PC-9 (cell line): Measurements from ENCODE around the gene GGTLC2. TPM values are rescaled to one million over a fixed set of nuclear protein-coding genes. Genes with fewer than 3 reads are reported as not detected.
"Not testable (repeated sequence)": the region's sequence is repeated elsewhere in the genome, so short reads cannot be mapped to it uniquely, and the experiment has no call there.

Source experiments
- BruUV-seq: library from RNA; stranded (reverse); fragments of 400-500 nt; replicated peaks from 2 replicates; lab custom pipeline; 2021; lab: Mats Ljungman, UMichigan
- CTCF ChIA-PET: fragments of 300-600 bp; sonication (Branson Sonifier 250); formaldehyde crosslinking; loops from one replicate; lab custom pipeline; 2022; ENCODE audit warnings: antibody characterized with exemption; lab: Charles Lee
- POLR2A ChIA-PET: fragments of 300-600 bp; sonication (Branson Sonifier 250); formaldehyde crosslinking; loops from one replicate; lab custom pipeline; 2022; ENCODE audit warnings: antibody characterized with exemption; ENCODE audit not compliant: unreplicated experiment; lab: Charles Lee
- DNase-seq, 2 experiments: peaks; one replicate each; pipeline versions ENCODE4 v3.0.0 to v3.0.0-alpha.2; 2015 to 2022; ENCODE audit warnings: mixed read lengths in 1 of 2
- H2AFZ ChIP-seq: fragments of 200-600 bp; sonication (generic); 2 replicates; pipeline ENCODE4 v1.8.1; 2017; ENCODE audit warnings: antibody characterized with exemption
- H3F3A ChIP-seq: fragments of 200-600 bp; sonication (generic); 2 replicates; pipeline ENCODE4 v1.8.1; 2017; ENCODE audit warnings: antibody characterized with exemption, mild to moderate bottlenecking, low read depth; ENCODE audit not compliant: insufficient read depth
- H3K27ac ChIP-seq: fragments of 200-600 bp; sonication (generic); 2 replicates; pipeline ENCODE4 v1.6.1; 2016; ENCODE audit warnings: mixed run types
- H3K27me3 ChIP-seq: fragments of 200-600 bp; sonication (generic); 2 replicates; pipeline ENCODE4 v1.6.1; 2016; ENCODE audit warnings: low read depth, mixed run types; ENCODE audit not compliant: insufficient read depth
- H3K36me3 ChIP-seq: fragments of 200-600 bp; sonication (generic); 2 replicates; pipeline ENCODE4 v1.6.1; 2016; ENCODE audit warnings: low read depth, mixed run types
- H3K4me1 ChIP-seq: fragments of 200-600 bp; sonication (generic); replicated peaks from 2 replicates; pipeline ENCODE4 v1.6.1; 2016; ENCODE audit warnings: mixed run types; ENCODE audit not compliant: insufficient read depth
- H3K4me2 ChIP-seq: fragments of 200-600 bp; sonication (generic); 2 replicates; pipeline ENCODE4 v1.6.1; 2017; ENCODE audit warnings: mixed run types
- H3K4me3 ChIP-seq: fragments of 200-600 bp; sonication (generic); 2 replicates; pipeline ENCODE4 v1.6.1; 2016; ENCODE audit warnings: mixed run types
- H3K79me2 ChIP-seq: fragments of 200-600 bp; sonication (generic); 2 replicates; pipeline ENCODE4 v1.6.1; 2017; ENCODE audit warnings: low read depth, mixed run types
- H3K9me2 ChIP-seq: fragments of 200-600 bp; sonication (generic); 2 replicates; pipeline ENCODE4 v1.8.1; 2017; ENCODE audit warnings: mild to moderate bottlenecking; ENCODE audit not compliant: insufficient read depth
- H3K9me3 ChIP-seq: fragments of 200-600 bp; sonication (generic); 2 replicates; pipeline ENCODE4 v1.8.1; 2016; ENCODE audit warnings: low read depth; ENCODE audit not compliant: insufficient read depth
- H4K20me1 ChIP-seq: fragments of 200-600 bp; sonication (generic); 2 replicates; pipeline ENCODE4 v1.8.1; 2017; ENCODE audit not compliant: insufficient read depth
- CTCF ChIP-seq: fragments of 200-600 bp; sonication (generic); conservative IDR thresholded peaks from 2 replicates; pipeline ENCODE4 v1.6.1; 2017; ENCODE audit warnings: mixed run types, antibody characterized with exemption, mild to moderate bottlenecking, moderate library complexity
- intact Hi-C: fragments of 100-400 bp; cut with micrococcal nuclease; formaldehyde crosslinking; loops from one replicate; pipeline ENCODE4 v1.10.0; 2022; ENCODE audit not compliant: unreplicated experiment
- total RNA-seq: library from RNA; stranded (reverse); gene quantifications from 2 replicates; pipeline ENCODE4 v1.2.3, GENCODE V29; 2021

GGTLC2 gene
- total RNA-seq, 1 experiment from 2014 or later: not detected

DNA sequence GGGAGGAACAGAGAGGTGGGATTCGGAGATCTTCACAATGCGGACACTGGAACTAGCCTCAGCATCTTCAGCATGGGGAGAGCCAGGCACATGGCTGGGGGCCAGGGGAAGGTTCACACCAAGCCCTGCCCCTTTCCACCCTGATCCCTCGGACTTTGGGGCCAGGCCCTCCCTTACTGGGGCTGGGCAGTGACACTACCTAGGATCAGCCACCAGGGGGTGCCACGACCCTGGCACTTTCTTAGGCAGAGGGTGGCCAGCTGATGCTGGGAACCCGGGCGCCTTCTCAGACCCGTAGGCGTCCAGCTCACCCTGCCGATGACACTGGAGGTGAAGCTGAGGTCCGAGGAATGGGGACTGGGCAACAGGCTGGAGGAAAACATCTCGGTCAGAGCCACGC is 3.5 kb downstream of the GGTLC2 start:
- H2AFZ ChIP-seq, H4K20me1 ChIP-seq, intact Hi-C loops, H3K9me3 ChIP-seq, H3K4me1 ChIP-seq, H3K4me3 ChIP-seq, H3F3A ChIP-seq, H3K9me2 ChIP-seq, DNase-seq, POLR2A ChIA-PET, H3K36me3 ChIP-seq, BruUV-seq, H3K79me2 ChIP-seq, H3K27me3 ChIP-seq, CTCF ChIA-PET, H3K27ac ChIP-seq, H3K4me2 ChIP-seq: not testable (repeated sequence)
- peak; percentile 52 for TF ChIP-seq CTCF

GRCh38 chr22:22648863-22649536 is 4.6 kb downstream of the GGTLC2 start:
- CTCF ChIA-PET: not testable (repeated sequence)

GRCh38 chr22:22649761-22650160 is 5.3 kb downstream of the GGTLC2 start:
- H3K4me2 ChIP-seq, H2AFZ ChIP-seq, intact Hi-C loops, DNase-seq, BruUV-seq, H3K27ac ChIP-seq, H4K20me1 ChIP-seq, H3F3A ChIP-seq, H3K4me3 ChIP-seq, H3K27me3 ChIP-seq, CTCF ChIA-PET, H3K9me3 ChIP-seq, H3K79me2 ChIP-seq, H3K9me2 ChIP-seq, H3K36me3 ChIP-seq, H3K4me1 ChIP-seq, POLR2A ChIA-PET: not testable (repeated sequence)

More at GRCh38 chr22:22648863-22649536, 4.6 kb downstream of the GGTLC2 start:
- H3K4me3 ChIP-seq, H3K36me3 ChIP-seq, H3F3A ChIP-seq, H3K4me1 ChIP-seq, intact Hi-C loops, H3K27ac ChIP-seq, H4K20me1 ChIP-seq, DNase-seq, H3K4me2 ChIP-seq, BruUV-seq, H2AFZ ChIP-seq, H3K9me3 ChIP-seq, H3K27me3 ChIP-seq, H3K9me2 ChIP-seq, POLR2A ChIA-PET, H3K79me2 ChIP-seq: not testable (repeated sequence)

DNA sequence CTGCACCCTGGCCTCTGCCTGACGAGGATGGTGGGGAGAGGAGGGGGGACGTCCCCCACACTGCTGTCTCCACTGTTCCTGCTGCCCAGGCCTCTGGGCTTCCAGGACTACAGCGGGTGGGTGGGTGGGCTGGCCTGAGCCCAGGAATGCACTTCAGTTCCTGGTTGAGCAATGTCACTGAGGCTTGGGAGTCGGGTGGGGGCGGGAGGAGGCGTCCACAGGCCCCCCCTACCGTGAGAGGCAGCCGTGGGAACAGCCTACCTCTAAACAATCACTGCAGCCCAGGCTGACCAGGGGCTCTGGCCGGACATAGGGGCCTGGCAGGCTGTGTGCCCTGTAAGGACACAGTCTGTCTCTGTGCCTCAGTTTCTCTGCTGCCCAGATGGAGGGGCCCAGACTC is 6.0 kb downstream of the GGTLC2 start:
- H3K27me3 ChIP-seq, H3K36me3 ChIP-seq, H3K4me3 ChIP-seq, H2AFZ ChIP-seq, H3K4me1 ChIP-seq, DNase-seq, H3K79me2 ChIP-seq, BruUV-seq, H3K27ac ChIP-seq, H3F3A ChIP-seq, H3K4me2 ChIP-seq, intact Hi-C loops, POLR2A ChIA-PET, H4K20me1 ChIP-seq, CTCF ChIA-PET, H3K9me2 ChIP-seq, H3K9me3 ChIP-seq: not testable (repeated sequence)

DNA sequence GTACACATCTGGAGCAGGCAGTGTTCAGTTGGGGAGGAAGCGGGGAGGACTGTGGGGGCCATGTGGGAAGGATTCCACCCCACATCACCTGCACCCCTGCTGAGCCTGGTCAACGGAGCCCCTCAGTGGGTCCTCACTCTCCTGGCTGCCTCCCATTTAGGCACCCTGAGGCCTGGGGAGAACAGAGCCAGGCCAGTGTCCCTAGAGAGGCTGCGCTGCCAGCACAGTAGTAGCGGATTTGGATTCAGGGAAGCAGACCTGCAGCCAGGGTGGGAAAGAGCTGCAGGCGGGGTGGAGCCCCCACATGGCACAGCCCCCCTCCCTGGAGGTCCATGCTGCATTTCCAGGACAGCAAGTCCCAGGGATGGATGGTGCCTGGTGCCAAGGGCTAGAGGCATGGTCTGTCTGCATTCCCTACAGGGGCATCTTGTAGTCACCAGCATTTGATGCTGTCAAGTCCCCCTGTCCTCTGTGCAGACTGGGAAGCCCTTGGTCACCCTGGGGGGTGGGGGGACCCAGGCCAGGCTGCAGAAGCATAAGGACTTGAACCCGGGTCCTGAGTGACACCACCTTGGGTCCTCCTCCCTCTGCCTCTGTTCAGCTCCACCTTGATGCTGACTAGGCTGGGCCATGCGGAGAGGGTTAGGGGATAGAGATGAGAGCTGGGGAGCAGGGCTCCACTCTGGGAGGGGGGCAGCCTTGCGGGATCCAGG is 6.5 kb downstream of the GGTLC2 start:
- POLR2A ChIA-PET, H3F3A ChIP-seq, H3K9me2 ChIP-seq, H3K4me3 ChIP-seq, H3K4me2 ChIP-seq, H2AFZ ChIP-seq, H3K9me3 ChIP-seq, DNase-seq, BruUV-seq, intact Hi-C loops, H3K36me3 ChIP-seq, CTCF ChIA-PET, H3K27me3 ChIP-seq, H3K27ac ChIP-seq, H3K4me1 ChIP-seq, H3K79me2 ChIP-seq, H4K20me1 ChIP-seq: not testable (repeated sequence)

DNA sequence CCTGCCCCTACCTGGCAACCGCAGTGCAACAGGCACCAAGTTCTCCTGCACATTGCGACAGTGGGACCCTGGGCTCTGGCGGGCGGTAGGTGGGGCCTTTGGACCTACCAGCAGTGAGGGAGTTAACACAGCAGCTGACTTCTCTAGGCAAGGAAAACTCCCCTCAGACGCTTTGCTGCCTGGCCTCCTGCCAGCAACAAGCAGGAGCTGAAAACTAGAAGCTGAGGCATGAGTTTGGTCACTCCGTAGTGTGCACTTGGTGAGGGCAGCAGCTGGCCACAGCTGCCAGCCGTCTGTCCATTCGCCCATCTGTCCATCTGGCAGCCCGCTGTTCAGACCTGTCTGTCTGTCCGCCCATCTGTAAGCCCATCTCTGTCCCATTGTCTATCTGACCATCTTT is 7.2 kb downstream of the GGTLC2 start:
- H3F3A ChIP-seq, H3K27ac ChIP-seq, BruUV-seq, H3K9me3 ChIP-seq, H3K36me3 ChIP-seq, POLR2A ChIA-PET, H3K4me1 ChIP-seq, H4K20me1 ChIP-seq, H2AFZ ChIP-seq, DNase-seq, H3K79me2 ChIP-seq, H3K9me2 ChIP-seq, intact Hi-C loops, H3K4me3 ChIP-seq, CTCF ChIA-PET, H3K4me2 ChIP-seq: not testable (repeated sequence)
- peaks cover 13% of the 10 kb centered on the region for H3K27me3 ChIP-seq
